Measurements from ENCODE around the gene SPTBN5.

The SPTBN5 gene

DNA sequence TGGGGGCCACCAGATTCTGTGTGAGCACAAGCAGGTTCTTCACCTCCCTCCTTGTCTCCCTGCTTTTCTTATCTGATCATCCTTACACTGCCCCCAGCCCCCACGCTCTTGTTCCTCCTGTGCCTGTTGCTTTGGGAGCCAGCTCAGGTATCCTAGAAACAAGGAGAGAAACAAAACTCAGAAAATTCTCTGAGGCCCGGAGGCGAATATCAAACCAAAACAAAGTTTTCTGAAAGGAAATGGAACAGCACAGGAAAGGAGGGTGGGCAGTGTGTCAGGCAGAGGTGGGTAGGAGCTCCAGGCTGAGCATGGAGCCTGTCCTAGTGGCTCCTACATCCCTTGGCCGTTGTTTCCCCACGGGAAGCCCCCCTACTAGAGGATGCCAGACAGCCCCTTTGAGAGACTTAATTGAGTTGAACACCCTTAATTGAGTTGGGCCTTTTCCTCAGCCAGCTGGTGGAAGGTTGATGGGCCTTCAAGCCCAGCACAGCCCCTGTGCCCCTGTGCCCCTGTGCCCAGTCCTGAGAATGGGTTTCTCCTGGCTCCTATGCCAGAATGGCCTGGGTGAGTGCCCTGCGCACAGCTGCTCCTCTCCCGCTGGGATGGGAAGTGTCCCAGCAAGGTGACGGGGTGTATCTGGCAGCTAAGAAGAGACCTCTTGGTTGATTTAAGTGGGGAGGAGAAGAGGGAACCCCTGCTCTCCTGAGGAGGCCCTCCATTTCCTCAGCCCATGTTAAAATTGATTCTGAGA, 88.8 kb downstream of the SPTBN5 start:
- no peak for DNase-seq (ENCODE audit: low spot score)

- no peak for DNase-seq (ENCODE audit: low spot score)
Measured at GRCh38 chr15:41804361-41804760, 89.5 kb downstream of the SPTBN5 start.

DNA sequence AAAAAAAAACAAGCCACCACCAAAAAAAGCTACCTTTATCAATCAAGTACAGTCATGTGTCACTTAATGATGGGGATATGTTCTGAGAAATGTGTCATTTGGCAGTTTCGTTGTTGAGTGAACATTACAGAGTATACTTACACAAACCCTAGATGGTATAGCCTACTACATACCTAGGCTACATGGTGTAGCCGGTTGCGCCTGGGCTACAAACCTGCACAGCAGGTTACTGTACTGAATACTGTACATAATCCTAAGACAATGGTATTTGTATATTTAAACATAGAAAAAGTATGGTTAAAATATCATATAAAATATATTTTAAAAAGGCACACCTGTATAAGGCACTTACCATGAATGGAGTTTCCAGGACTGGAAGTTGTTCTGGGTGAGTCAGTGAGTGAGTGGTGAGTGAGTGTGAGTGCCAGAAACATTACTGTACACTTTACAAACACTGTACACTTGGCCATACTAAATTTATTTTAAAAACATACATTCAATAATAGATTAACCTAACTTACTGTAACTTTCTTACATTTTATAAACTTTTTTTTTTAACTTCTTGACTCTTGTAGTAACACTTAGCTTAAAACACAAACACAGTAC, 91.9 kb downstream of the SPTBN5 start:
- no peak for DNase-seq (ENCODE audit: low spot score)

DNA sequence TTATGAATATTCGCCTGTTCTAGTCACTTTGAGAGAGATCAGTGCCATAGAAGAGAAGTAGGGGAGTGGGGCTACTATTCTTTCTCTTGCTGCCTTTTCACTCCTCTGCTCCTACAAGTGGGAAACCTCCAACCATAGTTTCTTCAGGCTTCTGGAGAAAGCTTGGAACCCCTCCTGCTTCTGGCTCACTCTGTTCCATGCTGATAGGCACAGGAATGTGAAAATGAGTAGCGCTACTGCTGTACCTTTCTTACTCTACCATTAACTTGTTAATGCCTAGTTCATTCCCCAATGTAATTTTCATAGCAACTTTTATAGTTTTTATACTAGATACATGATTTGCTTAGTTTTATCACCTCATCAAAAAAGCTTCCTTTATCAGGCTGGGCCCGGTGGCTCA, 92.7 kb downstream of the SPTBN5 start:
- DNase-seq (ENCODE audit: low spot score) = no peak

GRCh38 chr15:41799488-41799805, 94.4 kb downstream of the SPTBN5 start:
- DNase-seq (ENCODE audit: low spot score) = no peak

DNA sequence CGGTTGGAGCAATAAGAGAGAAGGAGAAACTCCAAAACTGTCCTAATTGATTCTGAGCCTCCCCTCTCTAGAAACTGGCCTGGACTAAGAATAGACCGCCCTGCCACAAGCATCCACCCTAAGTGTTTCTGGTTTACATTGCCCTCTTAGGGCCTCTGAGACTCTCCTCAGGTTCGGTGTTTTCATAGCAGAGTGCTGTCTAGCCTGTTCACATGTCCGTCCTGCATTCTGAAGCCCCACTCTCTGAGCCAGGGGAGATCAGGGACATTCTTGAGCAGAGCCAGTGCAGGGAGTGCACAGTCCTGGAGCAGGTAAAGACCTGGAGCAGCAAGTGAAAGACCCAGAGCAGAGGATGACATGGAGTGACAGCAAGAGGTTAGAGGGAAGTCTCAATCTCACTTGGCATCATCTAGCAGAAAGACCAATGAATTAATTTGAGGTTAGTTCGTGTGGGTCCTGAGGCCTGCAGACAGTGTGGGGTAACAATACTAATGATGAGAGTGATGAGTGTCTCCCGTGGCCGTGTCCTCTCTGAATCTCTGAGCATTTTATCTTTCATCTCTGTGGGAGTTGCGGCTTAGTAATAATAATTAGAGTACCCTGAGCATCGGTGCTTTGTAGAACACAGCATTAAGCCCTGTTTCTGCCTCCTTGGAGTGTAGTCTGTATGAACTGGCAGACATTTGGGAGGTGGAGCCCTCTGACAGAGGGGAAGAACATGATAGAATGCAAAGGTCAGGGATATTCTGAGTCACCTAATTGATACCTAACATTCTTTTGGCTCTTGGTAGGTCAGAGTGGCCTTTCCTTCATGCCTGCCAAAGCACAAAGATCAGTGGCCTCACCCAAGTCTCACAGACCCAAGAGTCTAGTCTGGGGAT, 95.0 kb downstream of the SPTBN5 start:
- DNase-seq (ENCODE audit: low spot score) = no peak
